NCI-H2029 (cell line): Measurements from ENCODE around the gene SEPTIN2.
"Not testable (repeated sequence)": the region's sequence is repeated elsewhere in the genome, so short reads cannot be mapped to it uniquely, and the experiment has no call there.

ENCODE experiments used
- DNase-seq: peaks from one replicate; lab custom pipeline; 2025; lab: John Stamatoyannopoulos, UW

The SEPTIN2 gene

DNA sequence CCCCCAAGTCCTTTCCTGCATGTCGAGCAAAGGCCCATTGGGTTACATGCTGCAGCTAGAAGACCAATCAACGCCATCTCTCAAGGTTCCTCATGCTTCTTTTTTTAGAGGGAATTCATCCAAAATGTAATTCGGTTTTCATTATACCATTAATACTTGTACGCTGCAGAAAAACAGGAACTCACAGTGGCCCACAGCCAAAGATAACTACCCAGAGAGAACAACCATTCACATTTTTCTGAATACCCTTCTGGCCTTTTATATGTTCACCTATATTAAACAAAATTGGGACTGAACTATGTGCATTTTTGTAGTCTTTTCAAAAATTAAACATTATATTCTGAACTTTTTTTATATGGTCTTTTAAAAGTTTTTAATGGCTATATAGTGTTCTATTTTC lies 66.1 kb downstream of the SEPTIN2 start:
- no peak for DNase-seq

DNA sequence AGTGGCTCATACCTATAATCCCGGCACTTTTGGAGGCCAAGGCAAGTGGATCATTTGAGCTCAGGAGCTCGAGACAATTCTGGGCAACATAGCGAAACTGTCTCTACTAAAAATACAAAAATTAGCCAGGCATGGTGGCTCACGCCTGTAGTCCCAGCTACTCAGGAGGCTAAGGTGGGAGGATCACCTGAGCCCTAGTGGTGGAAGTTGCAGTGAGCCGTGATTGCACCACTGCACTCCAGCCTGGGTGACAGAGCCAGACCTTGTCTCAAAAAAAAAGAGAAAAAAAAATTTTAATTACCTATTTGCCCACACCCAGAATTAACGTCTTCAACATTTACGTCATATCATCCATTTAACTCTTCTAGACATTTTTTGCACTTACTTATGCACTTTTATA lies 69.7 kb downstream of the SEPTIN2 start:
- DNase-seq, result not testable (repeated sequence)

DNA sequence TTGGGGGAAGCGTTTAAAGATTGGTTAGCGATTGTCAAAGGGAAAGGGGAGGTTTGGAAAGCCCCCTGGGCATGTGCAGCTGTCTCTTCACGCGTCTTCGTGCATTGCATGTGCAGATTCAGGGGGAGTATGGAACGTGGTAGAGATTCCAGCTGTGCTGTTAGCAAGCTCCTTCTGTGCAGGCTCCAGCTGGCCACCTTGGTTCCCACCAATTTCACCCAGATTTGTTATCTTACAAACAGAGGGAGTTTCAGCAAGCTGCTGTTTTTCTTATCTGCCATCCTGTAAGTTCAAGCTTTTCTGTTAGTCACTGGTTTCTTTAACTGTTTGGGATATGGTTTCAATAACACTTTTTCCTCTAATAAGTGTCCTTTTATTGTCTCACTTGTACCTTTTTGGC lies 70.8 kb downstream of the SEPTIN2 start:
- DNase-seq, result no peak

DNA sequence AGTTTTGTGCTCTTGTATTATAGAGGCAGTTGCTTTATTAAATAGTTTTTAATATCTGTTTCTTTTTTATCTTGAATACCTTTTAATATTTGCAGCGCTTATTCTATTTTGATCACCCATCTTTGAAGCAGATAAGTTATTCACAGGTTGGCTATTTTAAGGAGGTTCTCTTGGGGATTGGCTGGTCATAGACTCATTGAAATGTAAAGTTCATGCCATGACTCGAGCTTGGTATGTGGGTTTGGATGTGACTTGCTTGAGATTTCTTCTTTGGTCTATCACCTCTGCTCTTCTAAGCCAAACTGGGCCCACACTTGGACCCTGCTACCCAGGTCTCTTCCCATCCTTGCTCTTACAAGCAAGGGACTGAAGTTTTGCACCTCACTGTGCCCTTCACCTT lies 74.0 kb downstream of the SEPTIN2 start:
- DNase-seq, result no peak

DNA sequence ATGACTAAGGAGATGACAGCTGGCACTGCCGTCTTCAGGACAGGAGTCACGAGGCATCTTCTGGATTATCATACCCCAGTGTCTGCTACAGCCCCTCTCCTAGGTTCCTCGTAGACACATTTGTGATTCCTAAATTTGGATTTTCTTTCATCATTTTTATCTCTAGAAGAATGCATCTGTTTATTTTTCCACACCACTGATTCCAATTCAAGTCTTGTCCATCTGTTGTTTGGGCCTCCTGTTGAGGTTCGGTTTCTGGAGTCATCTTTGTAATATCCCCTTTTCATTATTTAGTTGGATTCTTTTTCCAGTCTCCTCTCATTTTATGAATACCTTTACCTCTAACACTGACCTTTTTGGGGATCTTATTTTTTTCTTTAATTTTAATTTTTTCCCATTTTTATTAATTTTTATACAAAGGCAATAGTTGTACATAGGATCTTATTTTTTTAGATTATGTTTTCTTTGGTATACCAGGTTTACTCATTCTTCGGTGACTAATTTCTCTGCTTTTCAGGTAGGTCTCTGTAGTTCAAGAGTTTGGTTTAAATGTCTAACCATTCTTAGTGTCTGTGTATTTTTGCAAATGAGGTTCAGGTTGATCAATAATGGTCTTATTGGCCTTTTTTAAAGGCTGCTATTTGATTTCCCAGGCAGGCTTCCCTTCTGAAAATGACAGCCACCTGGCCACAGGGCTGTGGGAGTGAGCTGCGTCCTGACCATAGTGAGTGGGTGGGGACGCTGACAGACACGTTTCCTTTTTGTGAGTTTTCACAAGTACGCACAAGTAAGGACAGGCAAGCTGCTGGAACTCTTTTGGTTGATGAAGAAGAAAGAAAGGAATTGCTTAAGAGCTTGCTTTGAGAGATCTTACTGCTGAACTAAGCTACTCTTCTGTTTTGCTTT lies 74.8 kb downstream of the SEPTIN2 start:
- DNase-seq, result no peak

DNA sequence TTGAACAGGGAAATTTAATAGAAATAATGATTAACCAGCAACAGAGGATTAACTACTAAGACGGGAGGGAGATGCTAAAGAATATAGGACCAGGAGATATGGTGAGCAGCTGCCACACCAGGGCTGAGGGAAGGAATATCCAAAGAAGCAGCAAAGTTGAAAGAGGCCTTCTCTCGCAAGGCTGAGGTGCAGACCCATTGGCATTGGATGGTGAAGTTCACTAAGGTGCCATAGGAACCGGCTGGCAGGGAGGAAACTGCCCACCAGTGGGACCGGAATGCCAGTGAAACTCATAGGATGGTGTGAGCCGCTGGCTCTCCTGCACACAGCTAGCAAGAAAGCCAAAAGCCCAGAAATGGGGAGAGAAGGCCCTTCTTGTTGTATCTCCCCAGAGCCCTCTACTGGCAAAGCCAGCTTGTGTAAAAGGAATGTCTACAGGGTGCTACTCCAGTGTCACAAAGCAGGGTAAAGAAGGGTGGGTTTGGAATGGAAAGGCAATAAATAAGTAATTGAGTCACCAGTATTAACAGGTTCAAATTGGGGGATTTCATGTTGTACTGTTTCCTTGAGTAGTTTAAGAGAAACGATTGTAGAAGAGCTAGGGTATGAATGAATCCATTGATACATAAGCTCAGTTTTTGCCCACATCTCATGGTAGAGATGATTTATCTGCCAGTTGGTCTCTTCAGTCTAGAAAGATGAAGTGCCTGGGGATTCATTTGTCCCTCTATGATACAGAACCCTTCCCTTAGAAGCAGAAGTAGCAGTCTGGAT lies 76.4 kb downstream of the SEPTIN2 start:
- no peak for DNase-seq

DNA sequence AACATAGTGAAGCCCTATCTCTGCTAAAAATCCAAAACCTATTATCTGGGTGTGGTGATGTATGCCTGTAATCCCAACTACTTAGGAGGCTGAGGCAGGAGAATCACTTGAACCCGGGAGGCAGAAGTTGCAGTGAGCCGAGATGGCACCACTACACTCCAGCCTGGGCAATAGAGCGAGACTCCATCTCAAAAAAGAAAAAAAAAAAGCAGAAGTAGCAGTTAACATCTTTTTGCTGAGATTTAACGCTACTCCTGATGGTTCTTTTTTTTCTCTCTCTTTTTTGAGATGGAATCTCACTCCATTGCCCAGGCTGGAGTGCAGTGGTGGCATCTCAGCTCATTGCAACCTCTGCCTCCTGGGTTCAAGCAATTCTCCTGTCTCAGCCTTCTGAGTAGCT lies 77.0 kb downstream of the SEPTIN2 start:
- not testable (repeated sequence) for DNase-seq

DNA sequence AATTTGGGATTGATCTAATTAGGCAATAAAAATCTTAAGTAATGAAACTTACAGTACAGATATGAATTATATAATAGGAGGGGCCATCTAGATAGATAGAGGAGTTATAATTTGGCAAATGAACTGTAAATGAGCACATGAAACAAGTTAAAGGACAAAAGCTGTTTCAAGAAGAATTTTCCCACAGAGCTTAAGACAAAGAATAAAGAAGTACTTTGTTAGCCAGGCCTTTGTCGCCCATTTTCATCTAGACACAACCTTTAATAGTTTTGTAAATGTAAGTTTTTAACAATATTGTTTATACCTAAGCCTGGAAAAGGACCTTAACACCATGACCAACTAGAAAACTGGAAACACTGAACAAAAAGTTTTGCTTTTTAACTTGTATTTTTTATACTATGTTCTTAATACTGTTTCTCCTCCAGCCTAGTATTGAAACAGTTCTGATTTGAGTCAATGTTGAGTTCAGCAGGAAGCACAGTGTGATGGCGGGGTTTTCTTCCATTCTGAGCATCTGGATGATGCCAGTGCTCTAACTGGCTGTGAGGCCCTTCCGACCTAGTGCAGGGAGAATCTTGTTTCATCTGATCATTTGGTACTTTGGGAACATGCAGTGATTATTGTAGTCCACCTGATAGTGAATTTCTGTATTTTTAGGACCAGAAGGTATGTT lies 77.9 kb downstream of the SEPTIN2 start:
- DNase-seq, result no peak

DNA sequence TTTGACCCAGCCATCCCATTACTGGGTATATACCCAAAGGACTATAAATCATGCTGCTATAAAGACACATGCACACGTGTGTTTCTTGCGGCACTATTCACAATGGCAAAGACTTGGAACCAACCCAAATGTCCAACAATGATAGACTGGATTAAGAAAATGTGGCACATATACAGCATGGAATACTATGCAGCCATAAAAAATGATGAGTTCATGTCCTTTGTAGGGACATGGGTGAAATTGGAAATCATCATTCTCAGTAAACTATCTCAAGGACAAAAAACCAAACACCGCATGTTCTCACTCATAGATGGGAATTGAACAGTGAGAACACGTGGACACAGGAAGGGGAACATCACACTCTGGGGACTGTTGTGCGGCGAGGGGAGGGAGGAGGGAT lies 81.1 kb downstream of the SEPTIN2 start:
- DNase-seq, result not testable (repeated sequence)

DNA sequence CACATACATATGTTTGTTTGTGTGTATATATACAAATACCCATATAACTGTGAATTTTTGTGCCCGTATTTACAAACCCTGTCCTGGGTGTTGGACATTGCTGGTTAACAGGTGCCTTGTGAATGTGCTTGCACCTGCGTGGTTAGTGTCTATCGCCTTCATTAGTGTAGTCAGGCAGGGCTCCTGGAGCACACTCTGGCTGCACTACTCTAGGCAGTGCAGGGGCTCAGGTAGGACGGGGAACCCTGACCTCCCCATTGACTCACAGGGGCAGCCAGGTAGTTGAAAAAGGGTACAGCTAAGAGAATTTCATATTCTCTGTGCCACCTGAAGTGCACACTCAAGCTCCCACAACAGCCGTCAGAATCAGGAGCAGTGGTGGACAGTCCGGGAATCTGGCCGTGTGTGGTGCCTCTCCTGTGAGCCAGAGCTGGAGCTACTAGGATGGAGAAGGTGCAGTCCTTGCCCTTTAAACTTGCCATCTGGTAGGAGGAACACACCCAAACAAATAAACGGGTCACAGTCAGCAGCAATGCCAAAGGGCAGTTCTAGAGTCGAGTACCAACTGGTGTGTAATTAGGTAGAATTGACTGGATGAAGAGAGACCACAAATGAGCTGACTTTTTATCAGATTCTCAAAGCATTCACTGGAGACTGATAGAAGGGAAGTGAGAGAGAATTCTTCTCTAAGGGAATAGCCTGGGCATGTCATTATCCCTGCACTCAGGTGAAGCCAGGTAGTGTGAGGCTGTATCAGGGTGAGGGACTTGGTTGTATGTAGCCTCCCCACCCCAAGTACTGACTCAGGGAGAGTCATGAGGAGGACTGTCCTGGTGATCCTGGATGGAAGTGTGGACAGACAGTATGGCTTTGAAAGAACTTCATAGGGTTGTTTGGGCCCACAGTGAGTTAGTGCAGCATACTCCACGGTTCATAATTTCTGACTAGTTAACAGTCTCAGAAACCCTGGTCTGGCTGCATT lies 84.5 kb downstream of the SEPTIN2 start:
- DNase-seq, result peak; percentile 30
